ENCODE data around the gene SARNP.

The SARNP gene

DNA sequence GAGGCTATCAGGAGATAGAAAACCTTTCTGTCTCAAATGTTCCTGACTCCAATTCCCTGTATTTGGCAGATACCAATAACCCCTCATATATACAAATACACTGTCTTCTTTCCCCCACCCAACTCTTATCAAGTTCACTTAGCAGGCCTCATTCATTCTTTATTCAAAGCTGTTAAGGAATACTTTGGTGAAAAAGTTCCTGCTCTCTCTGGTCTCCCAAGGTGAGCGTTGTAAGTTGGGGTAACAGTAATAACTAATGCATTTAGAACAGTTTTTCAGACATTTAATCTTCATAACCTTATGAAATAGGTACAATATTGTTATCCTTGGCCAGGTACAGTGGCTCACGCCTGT, 78.5 kb downstream of the SARNP start:
- DNase-seq, result no peak

DNA sequence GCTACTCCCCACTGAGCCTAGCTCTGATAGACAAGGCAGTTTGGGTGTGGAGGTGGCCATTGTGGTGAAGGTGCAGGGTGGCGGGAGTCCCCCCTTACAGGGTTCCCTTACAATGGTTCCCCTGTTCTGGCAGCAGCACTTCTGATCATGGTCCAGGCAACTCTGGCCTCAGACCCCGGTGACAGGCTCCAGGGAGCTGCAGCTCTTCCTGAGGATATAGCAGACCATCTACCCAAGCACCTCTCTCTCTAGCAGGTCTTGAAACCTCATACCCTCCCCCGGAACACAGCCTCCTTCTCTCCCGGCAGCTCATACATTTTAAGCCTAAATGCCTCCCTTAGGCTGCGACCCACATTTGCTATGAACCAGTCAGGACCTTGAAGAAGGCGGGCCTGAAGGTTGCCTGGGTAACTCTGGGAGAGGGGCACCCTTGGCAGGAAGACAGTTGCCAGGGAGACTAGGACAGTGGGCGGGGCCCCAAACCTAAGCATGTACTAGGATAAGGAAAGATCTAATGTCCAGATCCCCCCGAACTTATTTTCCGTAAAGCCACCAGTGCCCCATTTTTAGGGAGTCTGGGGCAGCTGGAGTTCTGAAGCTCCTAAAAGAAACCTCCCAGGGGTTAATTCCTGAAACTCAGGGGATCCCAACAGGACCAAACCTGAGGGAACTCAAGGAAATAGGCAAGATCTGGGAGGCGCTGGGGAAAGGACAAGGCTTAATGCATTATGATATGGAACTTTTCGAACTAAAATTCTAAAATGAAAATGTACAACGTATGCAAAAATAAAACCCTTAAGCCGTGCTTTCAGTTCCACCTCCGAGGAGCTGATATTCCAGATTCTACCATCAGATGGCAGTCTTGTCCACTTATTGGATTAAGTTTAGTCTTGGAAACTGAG, 79.2 kb downstream of the SARNP start:
- DNase-seq, result peak; percentile 87

DNA sequence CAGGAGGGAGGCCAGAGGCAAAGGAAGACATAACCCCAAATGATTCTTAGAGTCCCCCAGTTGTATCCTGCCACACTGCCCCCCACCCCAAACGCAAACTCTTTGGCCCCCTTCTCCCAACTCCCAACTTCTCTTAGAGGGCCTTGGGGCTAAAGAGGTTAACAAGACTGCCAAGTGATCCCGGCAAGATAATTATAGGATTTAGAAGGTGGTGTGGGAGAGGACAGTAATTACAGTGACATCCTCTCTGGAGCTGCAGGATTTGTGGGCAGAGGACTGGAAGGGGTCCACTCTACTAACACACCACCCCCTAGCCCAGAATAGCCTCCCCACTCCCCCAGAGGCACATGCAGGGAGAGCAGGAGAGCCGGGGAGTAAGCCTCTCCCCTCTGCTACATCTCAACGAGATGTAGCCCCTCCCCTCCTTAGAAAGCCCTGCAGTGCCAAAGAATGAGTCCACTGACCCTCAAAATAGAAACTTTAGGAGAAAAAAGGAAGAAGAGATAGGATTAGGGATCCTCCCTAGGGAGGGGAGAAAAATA, 79.9 kb downstream of the SARNP start:
- no peak for DNase-seq

DNA sequence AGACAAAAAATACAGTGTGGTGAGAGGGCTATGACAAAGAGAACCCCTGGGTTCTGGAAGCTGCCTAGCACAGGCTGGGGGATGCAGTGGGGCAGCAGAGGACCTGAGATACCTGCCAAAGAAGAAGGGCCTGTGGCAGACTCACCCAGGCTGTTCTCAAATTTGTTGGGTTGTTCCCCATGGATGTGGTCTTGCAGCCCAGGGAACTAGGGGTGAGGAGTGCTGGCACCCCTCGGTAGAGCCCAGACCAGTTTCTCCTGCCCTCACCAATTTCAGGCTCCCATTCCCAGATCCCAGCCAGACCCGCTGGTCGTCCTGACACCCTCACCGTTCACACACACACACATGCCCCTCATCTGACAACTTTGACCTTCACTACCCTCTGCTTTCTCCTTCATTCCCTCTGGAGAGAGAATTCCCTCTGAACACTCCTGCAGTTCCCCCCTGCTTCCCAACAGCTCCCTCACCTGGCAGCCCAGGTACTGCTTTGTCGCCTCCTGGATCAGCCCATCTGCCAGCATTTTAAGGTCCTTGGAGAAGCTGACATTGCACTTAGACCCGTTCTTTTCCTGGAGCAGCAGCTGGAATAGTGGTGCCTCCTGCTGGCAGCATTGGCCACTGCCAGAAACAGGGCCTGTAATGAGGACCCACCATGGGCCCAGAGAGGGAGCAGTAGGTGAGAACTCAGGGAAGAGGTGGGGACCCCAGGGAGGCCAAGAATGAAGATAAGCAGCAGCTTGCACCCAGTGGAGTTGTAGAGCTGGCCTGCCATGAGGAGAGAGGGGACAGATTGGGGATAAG, 80.5 kb downstream of the SARNP start:
- DNase-seq, result peak; percentile 66

DNA sequence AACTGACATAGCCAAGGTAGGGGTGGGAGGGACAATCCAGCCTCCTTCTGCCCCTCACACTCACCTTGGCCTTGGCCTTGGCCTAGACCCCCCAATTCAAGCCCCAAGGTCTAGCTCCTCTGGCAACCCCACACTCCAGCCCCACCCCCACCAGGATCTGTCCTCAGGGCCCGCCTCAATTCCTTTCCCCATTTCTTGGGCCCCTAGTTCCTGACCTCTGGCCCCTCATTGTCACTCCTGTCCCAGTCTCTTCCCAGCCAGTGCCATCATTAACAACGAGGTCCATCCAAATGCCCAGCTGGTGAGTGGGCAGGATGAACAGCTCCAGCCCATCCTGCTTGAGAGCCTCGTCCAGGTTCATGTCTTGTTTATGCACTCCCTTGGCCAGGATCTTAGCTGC, 81.4 kb downstream of the SARNP start:
- DNase-seq, result no peak

DNA sequence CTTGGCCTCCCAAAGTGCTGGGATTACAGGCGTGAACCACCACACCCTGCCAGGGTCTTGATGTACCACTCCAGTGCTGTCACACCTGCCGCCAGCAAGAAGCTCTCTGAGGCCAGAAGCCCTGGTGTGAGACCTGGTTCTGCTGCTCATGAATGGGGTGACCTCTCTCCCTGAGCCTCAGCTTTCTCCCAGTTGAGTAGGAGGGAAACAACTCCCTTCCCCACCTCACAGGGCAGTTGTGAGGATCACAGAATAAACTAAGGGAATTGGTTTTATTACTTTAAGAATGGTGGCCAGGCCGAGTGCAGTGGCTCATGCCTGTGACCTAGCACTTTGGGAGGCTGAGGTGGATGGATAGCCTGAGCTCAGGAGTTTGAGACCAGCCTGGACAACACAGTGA, 82.9 kb downstream of the SARNP start:
- DNase-seq, result no peak

DNA sequence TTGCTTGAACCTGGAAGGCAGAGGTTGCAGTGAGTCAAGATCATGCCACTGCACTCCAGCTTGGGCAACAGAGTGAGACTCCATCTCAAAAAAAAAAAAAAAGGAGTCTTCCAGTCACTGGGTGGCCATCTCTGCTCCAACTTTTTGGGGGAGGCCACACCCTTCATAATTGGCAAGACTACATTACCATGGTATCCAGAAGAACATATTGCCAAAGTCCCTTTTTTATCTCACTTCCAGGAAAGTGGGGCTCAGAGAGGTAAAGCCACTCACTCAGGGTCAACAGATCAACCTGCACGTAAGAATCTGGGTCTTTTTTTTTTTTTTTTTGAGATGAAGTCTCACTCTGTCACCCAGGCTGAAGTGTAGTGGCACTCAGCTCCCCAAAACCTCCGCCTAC, 83.7 kb downstream of the SARNP start:
- no peak for DNase-seq

DNA sequence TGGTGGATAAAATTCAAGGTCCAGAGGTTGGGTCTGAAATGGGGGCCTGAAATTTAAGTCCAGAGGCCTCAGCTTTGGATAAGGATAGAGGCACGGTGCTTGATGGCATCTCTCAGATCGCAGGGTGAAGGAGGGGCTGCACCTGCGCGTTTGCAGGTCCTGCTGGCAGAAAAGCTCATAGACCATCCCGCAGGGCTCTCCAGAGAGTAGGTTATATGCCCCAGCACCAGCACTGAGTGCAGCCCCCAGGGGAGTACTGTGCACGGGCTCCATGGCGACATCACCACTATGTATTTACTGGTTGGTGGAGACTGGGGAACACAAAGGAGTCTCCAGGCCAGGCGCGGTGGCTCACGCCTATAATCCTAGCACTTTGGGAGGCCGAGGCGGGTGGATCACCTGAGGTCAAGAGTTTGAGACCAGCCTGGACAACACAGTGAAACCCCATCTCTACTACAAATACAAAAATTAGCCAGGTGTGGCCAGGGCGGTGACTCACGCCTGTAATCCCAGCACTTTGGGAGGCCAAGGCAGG, 84.4 kb downstream of the SARNP start:
- DNase-seq, result no peak

DNA sequence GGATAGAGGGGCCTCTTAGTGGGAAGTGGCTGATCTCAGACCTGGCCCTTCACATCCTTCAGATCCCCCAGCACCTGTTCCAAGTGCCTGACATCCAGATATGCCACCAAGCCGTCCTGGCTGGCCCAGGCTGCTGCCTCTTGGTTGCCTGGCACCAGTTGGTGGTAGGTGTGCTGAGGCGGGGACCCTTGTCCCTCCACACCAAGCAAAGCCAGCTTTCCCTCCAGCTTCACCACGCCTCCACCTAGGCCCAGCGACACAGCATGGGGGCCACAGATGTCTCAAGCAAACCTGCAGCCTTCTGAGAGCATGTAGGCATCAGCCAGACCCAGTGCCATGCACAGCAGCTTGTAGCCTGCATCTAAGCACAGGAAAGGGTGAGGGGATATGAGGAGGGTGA, 85.2 kb downstream of the SARNP start:
- DNase-seq, result no peak

DNA sequence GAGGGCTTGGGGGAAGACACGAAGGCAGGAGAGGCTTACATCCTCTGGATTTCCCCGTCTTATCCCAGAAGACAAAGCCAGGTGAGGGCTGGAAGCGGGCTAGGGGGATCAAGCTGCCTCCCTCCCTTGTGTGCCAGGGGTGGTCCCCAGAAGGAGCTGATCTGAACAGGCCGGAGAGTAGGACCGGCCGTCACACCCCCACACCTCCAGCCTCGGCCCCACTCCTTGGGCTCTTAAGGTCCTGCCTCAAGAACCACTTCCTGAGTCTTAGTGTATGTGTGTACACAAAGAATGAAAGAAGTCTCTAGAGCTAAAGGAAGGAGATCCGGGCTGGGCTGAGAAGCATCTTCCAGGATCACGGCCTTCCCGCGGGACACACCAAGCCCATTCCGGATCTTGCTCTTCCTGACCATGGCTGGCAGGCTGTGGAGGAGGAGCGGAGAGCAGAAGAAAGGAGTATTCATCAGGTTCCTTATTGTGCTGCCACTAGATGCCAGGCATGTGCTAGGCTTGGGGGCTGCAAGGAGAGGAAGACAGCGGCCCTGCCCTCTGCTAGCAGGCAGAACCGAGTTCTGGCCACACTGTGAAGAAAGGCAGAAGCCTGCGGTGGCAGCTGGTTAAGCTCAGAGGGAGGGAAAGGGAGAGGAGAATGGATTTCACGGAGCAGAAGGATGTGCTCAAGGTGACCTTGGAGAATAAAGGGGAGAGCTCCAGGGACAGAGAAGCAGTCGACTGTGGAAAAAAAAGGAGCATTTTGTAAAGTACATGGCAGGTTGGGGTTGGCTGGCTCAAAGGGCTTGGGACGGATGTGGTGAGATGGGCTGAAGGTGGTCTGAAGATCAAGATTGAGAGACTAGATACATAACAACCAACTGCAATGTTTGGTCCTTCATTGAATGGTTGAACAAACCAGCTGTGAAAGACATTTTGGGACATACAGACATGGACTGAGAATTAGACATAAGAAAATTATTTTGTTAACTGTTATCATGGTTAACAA, 87.4 kb downstream of the SARNP start:
- peak; percentile 58 for DNase-seq

DNA sequence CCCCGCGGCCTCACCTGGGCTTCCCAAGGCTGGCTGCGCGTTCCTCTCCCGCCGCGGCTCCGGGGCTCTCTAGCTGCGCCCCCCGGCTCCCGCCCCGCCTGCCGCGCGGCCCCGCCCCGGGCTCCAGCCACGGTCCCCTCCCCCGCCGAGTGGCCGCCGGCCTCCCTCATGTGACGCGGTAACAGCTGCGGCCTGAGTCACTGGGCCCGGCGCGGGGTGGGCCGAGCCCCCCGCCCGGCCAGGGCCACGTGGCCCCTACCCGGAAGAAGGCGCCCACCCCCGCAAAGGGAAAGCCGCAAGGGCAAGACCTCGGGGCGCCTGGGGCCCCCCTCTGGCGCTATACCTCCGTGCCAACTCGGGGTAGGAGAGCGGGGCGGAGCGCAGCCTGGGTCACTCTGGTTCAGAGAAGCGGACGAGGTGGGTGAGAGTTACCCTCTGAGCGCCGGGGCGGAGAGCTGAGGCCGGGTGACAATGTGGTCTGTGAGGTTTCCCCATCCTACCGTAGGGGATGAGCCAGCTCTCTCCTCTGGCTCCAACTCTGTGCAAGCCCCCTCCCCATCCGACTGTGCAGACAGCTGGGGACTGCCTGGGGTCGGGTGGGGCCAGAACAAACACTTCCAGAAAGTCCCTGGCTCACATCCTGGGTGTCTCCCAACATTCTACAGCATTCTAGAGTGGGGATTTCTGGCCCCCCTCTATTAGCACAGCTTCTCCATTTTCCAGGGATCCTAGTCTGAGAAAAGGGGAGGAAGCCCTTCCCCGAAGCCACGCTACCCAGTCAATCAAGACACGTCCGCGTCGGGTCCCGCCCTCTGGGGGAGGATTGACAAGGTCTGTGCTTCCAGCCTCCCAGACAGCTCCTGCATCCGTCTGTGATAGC, 88.3 kb downstream of the SARNP start, which contains the start of gene CD63:
TSS of gene CD63 (minus strand) at position 71 of the 880 bp plus-strand sequence. CDS start 668 bp downstream, outside the sequence.
- peak; percentile 97 for DNase-seq

DNA sequence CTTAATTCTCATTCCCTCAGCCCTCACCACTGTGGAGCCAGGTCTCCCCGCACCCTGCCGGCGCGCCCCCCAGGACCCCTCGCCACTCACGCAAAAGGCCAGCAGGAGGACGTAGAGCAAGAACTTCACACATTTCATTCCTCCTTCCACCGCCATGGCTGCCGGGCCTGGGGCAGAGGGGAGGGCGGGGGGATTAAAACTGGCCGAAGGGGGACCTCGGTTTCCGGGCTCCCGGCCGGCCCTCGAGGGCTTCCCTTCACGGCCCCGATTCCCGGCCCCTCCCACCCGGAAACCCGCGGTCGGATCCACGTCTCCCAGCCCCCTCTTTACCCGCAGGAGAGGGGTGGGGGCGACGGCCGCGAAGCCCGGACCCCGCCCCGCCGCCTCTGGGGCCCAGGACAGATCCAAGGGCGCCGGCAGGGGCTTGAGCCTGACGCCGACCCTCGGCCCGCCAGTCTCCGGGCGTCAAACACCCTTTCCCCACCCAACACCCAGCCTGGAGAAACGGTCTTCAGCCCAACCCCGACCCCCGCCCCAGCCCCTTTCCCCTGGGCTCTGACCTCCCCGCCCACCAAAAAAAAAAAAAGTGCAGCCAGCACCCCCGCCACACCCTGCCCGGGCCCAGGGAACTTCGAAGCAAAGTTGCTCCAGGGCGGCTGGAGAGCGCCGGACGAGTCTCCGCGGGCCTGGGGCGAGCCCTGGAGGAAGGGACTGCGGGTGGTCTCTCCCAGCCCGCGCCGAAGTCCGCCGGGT, 89.2 kb downstream of the SARNP start:
- DNase-seq, result peak; percentile 71

DNA sequence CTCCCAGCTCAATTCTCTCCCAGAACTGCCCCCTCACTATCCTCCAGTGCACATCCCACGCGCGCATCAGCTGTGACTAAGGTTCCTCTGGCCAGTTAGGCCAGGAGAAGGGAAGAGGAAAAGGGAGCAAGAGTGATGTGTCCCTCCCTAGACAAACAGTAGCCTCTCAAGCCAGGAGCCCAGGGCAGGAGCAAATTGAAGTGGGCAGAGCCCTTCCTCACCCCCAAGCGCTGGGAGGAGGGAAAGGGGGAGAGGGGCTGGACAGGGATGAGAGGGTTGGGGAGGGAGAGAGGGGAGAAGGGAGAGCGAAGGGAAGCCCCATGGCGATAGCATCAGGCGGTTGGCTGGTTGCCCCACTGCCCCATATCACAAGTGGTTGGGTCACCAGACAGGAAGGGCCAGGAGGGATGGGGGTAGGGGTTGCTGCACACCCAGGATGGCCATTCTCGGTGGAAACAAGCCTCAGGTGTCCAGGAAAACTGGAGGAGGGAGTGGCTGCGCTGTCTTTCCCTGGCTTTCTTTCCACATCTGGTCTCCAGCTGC, 89.8 kb downstream of the SARNP start:
- no peak for DNase-seq

DNA sequence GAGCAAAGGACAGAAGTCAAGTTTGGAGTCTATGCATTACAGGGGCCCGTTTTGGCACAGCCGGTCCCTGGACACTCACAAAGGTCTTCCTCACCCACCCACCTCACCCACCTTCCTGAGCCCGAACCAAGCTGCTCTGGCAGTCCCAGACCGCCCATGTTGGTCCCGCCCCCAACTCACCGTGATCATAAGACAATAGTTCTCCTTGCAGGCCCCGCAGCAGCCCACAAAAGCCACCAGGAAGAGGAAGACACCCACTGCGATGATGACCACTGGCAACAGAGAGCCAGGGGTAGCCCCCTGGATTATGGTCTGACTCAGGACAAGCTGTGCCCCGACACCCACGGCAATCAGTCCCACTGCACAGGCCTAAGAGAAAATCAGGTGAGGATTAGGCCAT, 90.6 kb downstream of the SARNP start:
- DNase-seq, result no peak

DNA sequence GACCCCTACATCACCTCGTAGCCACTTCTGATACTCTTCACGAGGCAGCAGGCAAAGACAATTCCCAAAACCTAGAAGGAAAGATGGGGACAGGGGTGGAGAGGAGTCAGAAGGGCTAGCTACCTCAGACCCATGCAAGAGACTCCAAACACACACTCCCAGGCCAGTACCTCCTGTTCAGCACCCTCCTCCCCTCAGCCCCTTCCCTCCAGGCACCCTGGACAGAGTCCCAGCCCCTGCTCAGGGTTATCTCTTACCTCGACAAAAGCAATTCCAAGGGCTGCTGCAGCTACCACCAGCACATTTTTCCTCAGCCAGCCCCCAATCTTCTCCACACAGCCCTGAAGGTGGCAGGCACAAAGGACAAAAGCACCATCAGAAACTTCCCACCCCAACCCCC, 92.0 kb downstream of the SARNP start:
- DNase-seq, result no peak

DNA sequence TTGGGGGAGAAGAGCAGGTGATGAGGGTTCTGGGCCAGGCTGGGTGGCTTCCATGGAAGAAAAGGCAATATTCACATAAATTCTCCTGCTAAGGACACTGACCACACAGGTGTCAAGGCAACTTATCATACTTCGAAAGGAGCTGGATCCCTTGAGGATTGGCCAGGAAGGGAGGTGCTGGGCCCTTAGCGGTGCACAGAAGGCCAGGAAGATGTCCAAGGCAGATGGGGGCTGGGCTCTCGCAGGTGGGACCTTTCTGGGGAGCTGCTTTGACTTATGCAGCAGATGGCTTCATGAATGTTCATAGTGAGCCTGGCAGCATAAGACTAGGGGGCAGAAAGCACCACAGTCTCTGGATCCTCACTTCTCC, 92.6 kb downstream of the SARNP start:
- no peak for DNase-seq

DNA sequence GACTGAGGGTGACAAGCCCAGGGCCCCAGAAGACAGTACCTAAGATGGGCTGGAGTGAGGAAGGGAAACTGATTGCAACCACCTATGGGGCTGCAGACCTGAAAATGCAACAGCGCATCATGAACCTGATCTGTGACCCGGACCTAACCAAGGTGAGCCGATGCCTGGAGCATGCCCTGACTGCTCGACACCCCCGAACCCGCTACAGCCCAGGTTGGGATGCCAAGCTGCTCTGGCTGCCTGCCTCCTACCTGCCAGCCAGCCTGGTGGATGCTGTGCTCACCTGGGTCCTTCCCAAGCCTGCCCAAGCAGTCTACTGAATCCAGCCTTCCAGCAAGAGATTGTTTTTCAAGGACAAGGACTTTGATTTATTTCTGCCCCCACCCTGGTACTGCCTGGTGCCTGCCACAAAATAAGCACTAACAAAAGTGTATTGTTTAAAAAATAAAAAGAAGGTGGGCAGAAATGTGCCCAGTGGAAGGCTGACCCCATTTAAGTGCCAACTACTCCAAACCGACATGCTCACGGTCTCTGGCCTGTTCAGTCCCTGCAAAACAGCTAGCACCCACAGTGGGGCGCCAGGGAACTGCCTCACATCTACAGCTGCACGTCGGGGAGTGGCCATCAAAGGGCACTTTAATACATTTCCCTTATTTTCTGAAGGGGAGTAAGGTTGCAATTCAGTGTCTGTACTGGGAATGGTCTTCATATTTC, 93.1 kb downstream of the SARNP start:
- DNase-seq, result peak; percentile 64

DNA sequence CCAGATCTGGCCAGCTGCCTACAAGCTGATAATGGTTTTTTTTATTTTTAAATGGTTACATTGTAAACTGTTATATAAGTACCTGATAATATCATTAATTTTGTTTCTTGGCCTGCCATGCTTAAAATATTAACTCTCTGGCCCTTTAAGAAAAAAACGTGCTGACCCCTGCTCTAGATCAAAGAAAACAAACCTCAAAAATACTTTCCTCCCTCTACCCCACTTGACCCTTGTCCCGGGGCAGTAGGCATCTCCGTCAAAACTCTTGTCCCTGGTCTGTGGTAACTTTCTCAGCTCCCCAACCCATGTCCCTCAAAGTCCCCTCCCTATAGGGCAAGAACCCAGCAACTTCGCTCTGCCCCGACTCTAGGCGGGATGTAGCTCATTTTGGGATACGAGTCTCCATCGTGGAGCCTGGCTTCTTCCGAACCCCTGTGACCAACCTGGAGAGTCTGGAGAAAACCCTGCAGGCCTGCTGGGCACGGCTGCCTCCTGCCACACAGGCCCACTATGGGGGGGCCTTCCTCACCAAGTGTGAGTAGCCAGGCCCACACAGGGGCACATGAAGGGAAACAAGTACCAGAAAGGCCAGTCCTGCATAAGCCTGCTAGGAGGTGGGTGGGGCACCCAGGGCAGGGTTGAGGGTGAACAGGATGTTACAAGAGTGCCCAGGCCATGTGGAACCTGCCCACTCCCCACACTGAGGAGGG, 93.9 kb downstream of the SARNP start:
- no peak for DNase-seq

DNA sequence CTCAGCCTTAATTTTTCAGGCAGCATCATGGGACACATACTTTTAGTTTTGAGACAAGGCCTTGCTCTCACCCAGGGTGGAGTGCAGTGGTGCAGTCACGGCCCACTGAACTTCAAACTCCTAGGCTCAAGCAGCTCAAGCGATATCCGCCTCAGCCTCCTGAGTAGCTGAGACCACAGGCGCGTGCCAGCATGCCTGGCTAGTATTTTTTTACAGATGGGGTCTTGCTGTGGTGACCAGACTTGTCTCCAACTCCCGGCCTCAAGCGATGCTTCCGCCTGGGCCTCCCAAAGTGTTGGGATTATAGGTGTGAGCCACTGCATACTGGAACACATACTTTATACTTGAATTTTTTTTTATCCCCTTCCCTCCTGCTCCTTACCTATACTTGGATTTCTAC, 94.6 kb downstream of the SARNP start:
- no peak for DNase-seq
